ENCODE results near the gene GOLGA7B.
"Not testable (repeated sequence)": the region's sequence is repeated elsewhere in the genome, so short reads cannot be mapped to it uniquely, and the experiment has no call there.

GOLGA7B gene

GRCh38 chr10:97836446-97836845, 13.2 kb upstream of the GOLGA7B start:
- DNase-seq = no peak

- no peak for DNase-seq
Observed at GRCh38 chr10:97838091-97838490, 11.6 kb upstream of the GOLGA7B start.

- not testable (repeated sequence) for DNase-seq
Observed at GRCh38 chr10:97841166-97841565, 8.5 kb upstream of the GOLGA7B start.

- DNase-seq = not testable (repeated sequence)
Observed at GRCh38 chr10:97842114-97842513, 7.5 kb upstream of the GOLGA7B start.

- DNase-seq = no peak
Observed at GRCh38 chr10:97842656-97843280, 6.9 kb upstream of the GOLGA7B start.

- no peak for DNase-seq
Observed at GRCh38 chr10:97843281-97843671, 6.4 kb upstream of the GOLGA7B start.

- not testable (repeated sequence) for DNase-seq
Observed at GRCh38 chr10:97843972-97844371, 5.7 kb upstream of the GOLGA7B start.

GRCh38 chr10:97844678-97845077, 5.0 kb upstream of the GOLGA7B start:
- DNase-seq = no peak

GRCh38 chr10:97849103-97849686, 448 bp upstream of the GOLGA7B start:
- DNase-seq = peak in 1 of 2 experiments; percentile 28

GRCh38 chr10:97850446-97850845, 803 bp downstream of the GOLGA7B start:
- peak; percentile 31 to 38 for DNase-seq

GRCh38 chr10:97851341-97852001, 1.8 kb downstream of the GOLGA7B start:
- peak in 1 of 2 experiments; percentile 37 for DNase-seq

GRCh38 chr10:97852277-97852676, 2.6 kb downstream of the GOLGA7B start:
- DNase-seq = no peak

- DNase-seq = no peak
Observed at GRCh38 chr10:97852840-97853405, 3.3 kb downstream of the GOLGA7B start.

- no peak for DNase-seq
Observed at GRCh38 chr10:97854743-97855142, 5.1 kb downstream of the GOLGA7B start.

GRCh38 chr10:97858001-97858439, 8.4 kb downstream of the GOLGA7B start:
- DNase-seq = no peak

GRCh38 chr10:97861097-97861750, 11.6 kb downstream of the GOLGA7B start:
- DNase-seq = peak in 1 of 2 experiments; percentile 39

GRCh38 chr10:97861924-97862323, 12.3 kb downstream of the GOLGA7B start:
- DNase-seq = no peak

GRCh38 chr10:97863808-97864207, 14.2 kb downstream of the GOLGA7B start:
- DNase-seq = no peak

- DNase-seq = no peak
Observed at GRCh38 chr10:97865488-97865887, 15.8 kb downstream of the GOLGA7B start.

GRCh38 chr10:97866524-97867219, 17.0 kb downstream of the GOLGA7B start:
- no peak for DNase-seq

- no peak for DNase-seq
Observed at GRCh38 chr10:97867220-97867800, 17.7 kb downstream of the GOLGA7B start.

GRCh38 chr10:97868134-97868685, 18.6 kb downstream of the GOLGA7B start:
- no peak for DNase-seq
